K562 (cell line): ENCODE results near the gene ALX3.

Experiments
- CBFB ChIP-seq: sonication (generic); formaldehyde crosslinking; IDR thresholded peaks from 2 replicates; pipeline ENCODE4 v1.4.0; 2020; ENCODE audit warnings: mild to moderate bottlenecking, missing genetic modification reagents
- CREM ChIP-seq: IDR thresholded peaks from 2 replicates; pipeline ENCODE4 v1.6.1; 2014; ENCODE audit warnings: antibody characterized with exemption, low read depth
- LEF1 ChIP-seq: fragments of 450-650 bp; IDR thresholded peaks from 2 replicates; pipeline ENCODE4 v1.6.1; 2016; ENCODE audit warnings: mild to moderate bottlenecking
- POLR2AphosphoS5 ChIP-seq: IDR thresholded peaks from 2 replicates; pipeline ENCODE4 v1.6.1; 2011; ENCODE audit warnings: mild to moderate bottlenecking, low read depth, low read length, moderate library complexity; ENCODE audit not compliant: control insufficient read depth, insufficient read depth
- RAD21 ChIP-seq, 2 experiments: fragments of 250-450 bp in 1 of 2; fragments of 450-650 bp in 1 of 2; sonication (Bioruptor Pico) in 1 of 2; formaldehyde crosslinking in 1 of 2; IDR thresholded peaks in 1 of 2; conservative IDR thresholded peaks in 1 of 2; 2 replicates each; pipeline versions ENCODE4 v1.4.0 to v1.8.0; 2020 to 2022; ENCODE audit warnings: mild to moderate bottlenecking in 2 of 2, moderate library complexity in 1 of 2
- RFX5 ChIP-seq: IDR thresholded peaks from 2 replicates; pipeline ENCODE4 v1.6.1; 2011; ENCODE audit warnings: low read depth, mild to moderate bottlenecking, improper control_type of control experiment, low read length
- SMARCC2 ChIP-seq: fragments of 450-650 bp; IDR thresholded peaks from 2 replicates; pipeline ENCODE4 v1.6.1; 2017; ENCODE audit warnings: antibody characterized with exemption, moderate library complexity, mild to moderate bottlenecking, low read depth
- SPI1 ChIP-seq: IDR thresholded peaks from 2 replicates; pipeline ENCODE4 v1.6.1; 2011; ENCODE audit warnings: low read depth, low read length, control low read depth, borderline replicate concordance
- ZBTB17 ChIP-seq: fragments of 450-650 bp; formaldehyde crosslinking; IDR thresholded peaks from 2 replicates; pipeline ENCODE4 v1.4.0; 2020; ENCODE audit warnings: mild to moderate bottlenecking
- ZNF586 ChIP-seq: fragments of 450-650 bp; formaldehyde crosslinking; conservative IDR thresholded peaks from 2 replicates; pipeline ENCODE4 v1.4.0; 2020; ENCODE audit warnings: mild to moderate bottlenecking, moderate library complexity
- TF ChIP-seq, protein P1 (sequence below), 3 experiments: IDR thresholded peaks in 2 of 3; conservative IDR thresholded peaks in 1 of 3; 2 replicates each; pipeline ENCODE4 v1.5.1; 2011 to 2012; ENCODE audit warnings: low read length in 3 of 3, mild to moderate bottlenecking in 3 of 3, control low read depth in 2 of 3, improper control_type of control experiment in 1 of 3, inconsistent platforms in 1 of 3, low read depth in 1 of 3, mixed read lengths in 1 of 3, moderate library complexity in 1 of 3; ENCODE audit not compliant: insufficient read depth in 2 of 3

DNA sequence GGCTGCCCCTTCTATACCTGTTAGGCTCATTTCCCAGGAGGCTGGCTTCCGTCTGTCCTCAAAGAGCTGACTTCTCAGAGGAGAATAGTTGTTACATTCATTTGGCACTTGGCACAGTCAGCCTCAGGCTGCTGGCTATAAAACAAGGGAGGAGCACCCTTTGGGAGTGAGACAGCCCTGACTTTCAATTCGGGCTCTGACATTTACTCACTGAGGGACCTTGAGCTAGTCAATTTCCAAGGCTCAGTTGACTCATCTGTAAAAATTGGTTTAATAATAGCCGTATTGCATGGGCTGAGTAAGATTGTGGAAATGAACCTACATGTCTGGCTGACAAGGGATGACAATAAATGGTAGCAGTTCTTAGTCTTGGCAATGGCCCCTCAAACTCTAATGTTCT is 13.7 kb downstream of the ALX3 start:
- no peak for TF ChIP-seq CBFB (CRISPR knock-in tag)
- TF ChIP-seq, protein P1, sequence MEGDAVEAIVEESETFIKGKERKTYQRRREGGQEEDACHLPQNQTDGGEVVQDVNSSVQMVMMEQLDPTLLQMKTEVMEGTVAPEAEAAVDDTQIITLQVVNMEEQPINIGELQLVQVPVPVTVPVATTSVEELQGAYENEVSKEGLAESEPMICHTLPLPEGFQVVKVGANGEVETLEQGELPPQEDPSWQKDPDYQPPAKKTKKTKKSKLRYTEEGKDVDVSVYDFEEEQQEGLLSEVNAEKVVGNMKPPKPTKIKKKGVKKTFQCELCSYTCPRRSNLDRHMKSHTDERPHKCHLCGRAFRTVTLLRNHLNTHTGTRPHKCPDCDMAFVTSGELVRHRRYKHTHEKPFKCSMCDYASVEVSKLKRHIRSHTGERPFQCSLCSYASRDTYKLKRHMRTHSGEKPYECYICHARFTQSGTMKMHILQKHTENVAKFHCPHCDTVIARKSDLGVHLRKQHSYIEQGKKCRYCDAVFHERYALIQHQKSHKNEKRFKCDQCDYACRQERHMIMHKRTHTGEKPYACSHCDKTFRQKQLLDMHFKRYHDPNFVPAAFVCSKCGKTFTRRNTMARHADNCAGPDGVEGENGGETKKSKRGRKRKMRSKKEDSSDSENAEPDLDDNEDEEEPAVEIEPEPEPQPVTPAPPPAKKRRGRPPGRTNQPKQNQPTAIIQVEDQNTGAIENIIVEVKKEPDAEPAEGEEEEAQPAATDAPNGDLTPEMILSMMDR (IDR thresholded peaks at IDR 0.05 in 2 of 3, conservative IDR thresholded peaks at IDR 0.05 in 1 of 3; ENCODE audit: insufficient read depth in 2 of 3, low read depth in 1 of 3, low read length in 3 of 3) = no peak
- TF ChIP-seq RFX5 = no peak
- no peak for TF ChIP-seq POLR2AphosphoS5
- TF ChIP-seq ZBTB17 (CRISPR knock-in tag) = no peak
- no peak for TF ChIP-seq CREM
- no peak for TF ChIP-seq RAD21 (CRISPR knock-in tag; conservative IDR thresholded peaks at IDR 0.05 in 1 of 2, IDR thresholded peaks at IDR 0.05 in 1 of 2)
- TF ChIP-seq SMARCC2 = no peak
- TF ChIP-seq LEF1 = no peak
- no peak for TF ChIP-seq ZNF586 (CRISPR knock-in tag)
- TF ChIP-seq SPI1 = no peak
